WTC11 (cell line): ENCODE results near the gene PON1. TPM values are rescaled to one million over a fixed set of nuclear protein-coding genes. Genes with fewer than 3 reads are reported as not detected.

Source experiments
- ATAC-seq: fragments of 200-7000 bp; cut with Tn5 transposase; 2 replicates; pipeline ENCODE4 v1.10.0; 2021; ENCODE audit warnings: mild to moderate bottlenecking, moderate library complexity
- CTCF ChIA-PET: fragments of 300-600 bp; sonication (Branson Sonifier 250); formaldehyde crosslinking; loops from one replicate; lab custom pipeline; 2021; ENCODE audit warnings: antibody characterized with exemption; lab: Charles Lee
- POLR2A ChIA-PET: fragments of 350-600 bp; sonication (Branson Sonifier 250); formaldehyde crosslinking; loops from one replicate; lab custom pipeline; 2021; ENCODE audit warnings: antibody characterized with exemption; lab: Charles Lee
- DNase-seq: peaks from one replicate; pipeline ENCODE4 v3.0.0; 2021; ENCODE audit warnings: low spot score
- H3K27ac Mint-ChIP-seq: 2 replicates; pipeline ENCODE4 v1.8.0; 2021; ENCODE audit warnings: mixed read lengths
- H3K27me3 Mint-ChIP-seq: 2 replicates; pipeline ENCODE4 v1.8.0; 2021; ENCODE audit warnings: low read depth, mild to moderate bottlenecking, moderate library complexity, mixed read lengths
- H3K36me3 Mint-ChIP-seq: 2 replicates; pipeline ENCODE4 v1.8.0; 2021; ENCODE audit warnings: mixed read lengths
- H3K4me1 Mint-ChIP-seq: 2 replicates; pipeline ENCODE4 v1.8.0; 2022; ENCODE audit warnings: mixed read lengths
- H3K4me3 Mint-ChIP-seq: 2 replicates; pipeline ENCODE4 v1.8.0; 2021; ENCODE audit warnings: mild to moderate bottlenecking, moderate library complexity, mixed read lengths
- H3K9me3 Mint-ChIP-seq: 2 replicates; pipeline ENCODE4 v1.8.0; 2021; ENCODE audit warnings: mixed read lengths
- ATF6 ChIP-seq: sonication (generic); formaldehyde crosslinking; IDR thresholded peaks from 2 replicates; pipeline ENCODE4 v1.8.1; 2023; ENCODE audit warnings: mild to moderate bottlenecking, missing genetic modification reagents
- E2F1 ChIP-seq: sonication (generic); formaldehyde crosslinking; IDR thresholded peaks from 2 replicates; pipeline ENCODE4 v1.8.0; 2022; ENCODE audit warnings: mild to moderate bottlenecking, missing genetic modification reagents
- FOXP1 ChIP-seq: sonication (generic); formaldehyde crosslinking; IDR thresholded peaks from 2 replicates; pipeline ENCODE4 v1.8.0; 2022; ENCODE audit warnings: missing genetic modification reagents, mild to moderate bottlenecking, moderate library complexity, borderline replicate concordance
- JAZF1 ChIP-seq: fragments of 250-450 bp; sonication (Bioruptor Pico); IDR thresholded peaks from 2 replicates; pipeline ENCODE4 v1.9.0; 2021; ENCODE audit warnings: moderate library complexity, mild to moderate bottlenecking, inconsistent platforms
- NFATC4 ChIP-seq: fragments of 250-450 bp; sonication (Bioruptor Pico); IDR thresholded peaks from 2 replicates; pipeline ENCODE4 v1.9.0; 2021; ENCODE audit warnings: mild to moderate bottlenecking
- NR3C1 ChIP-seq: sonication (generic); formaldehyde crosslinking; conservative IDR thresholded peaks from 2 replicates; pipeline ENCODE4 v1.8.1; 2023; ENCODE audit warnings: low read depth, mild to moderate bottlenecking, missing genetic modification reagents
- PRRX2 ChIP-seq: fragments of 250-450 bp; sonication (Bioruptor Pico); IDR thresholded peaks from 2 replicates; pipeline ENCODE4 v1.8.0; 2021; ENCODE audit warnings: mild to moderate bottlenecking
- SP1 ChIP-seq: sonication (generic); formaldehyde crosslinking; conservative IDR thresholded peaks from 2 replicates; pipeline ENCODE4 v1.8.1; 2022; ENCODE audit warnings: missing genetic modification reagents
- USF1 ChIP-seq: sonication (generic); formaldehyde crosslinking; IDR thresholded peaks from 2 replicates; pipeline ENCODE4 v1.8.0; 2022; ENCODE audit warnings: mild to moderate bottlenecking, missing genetic modification reagents
- ZNF416 ChIP-seq: fragments of 250-450 bp; sonication (Bioruptor Pico); IDR thresholded peaks from 2 replicates; pipeline ENCODE4 v1.9.0; 2021; ENCODE audit warnings: mild to moderate bottlenecking, inconsistent platforms
- ZNF532 ChIP-seq: fragments of 250-450 bp; sonication (Bioruptor Pico); IDR thresholded peaks from 2 replicates; pipeline ENCODE4 v1.9.0; 2021; ENCODE audit warnings: mild to moderate bottlenecking, borderline replicate concordance
- ZSCAN18 ChIP-seq: fragments of 250-450 bp; sonication (Bioruptor Pico); IDR thresholded peaks from 2 replicates; pipeline ENCODE4 v2.1.2; 2022; ENCODE audit warnings: mild to moderate bottlenecking, moderate library complexity
- total RNA-seq: library from RNA; stranded (reverse); gene quantifications from 3 replicates; pipeline ENCODE4 v1.2.3, GENCODE V29; 2021
- TF ChIP-seq, protein P1 (sequence below): sonication (generic); formaldehyde crosslinking; IDR thresholded peaks from 2 replicates; pipeline ENCODE4 v1.8.0; 2023; ENCODE audit warnings: missing genetic modification reagents, mild to moderate bottlenecking, borderline replicate concordance
- TF ChIP-seq, protein P2 (sequence below): fragments of 250-450 bp; sonication (Bioruptor Pico); IDR thresholded peaks from 2 replicates; pipeline ENCODE4 v1.9.0; 2021; ENCODE audit warnings: moderate library complexity, mild to moderate bottlenecking, inconsistent platforms, borderline replicate concordance
- TF ChIP-seq, protein P3 (sequence below): fragments of 250-450 bp; sonication (Bioruptor Pico); conservative IDR thresholded peaks from 2 replicates; pipeline ENCODE4 v1.9.0; 2021; ENCODE audit warnings: mild to moderate bottlenecking
- TF ChIP-seq, protein P4 (sequence below): sonication (generic); formaldehyde crosslinking; IDR thresholded peaks from 2 replicates; pipeline ENCODE4 v1.8.0; 2022; ENCODE audit warnings: mild to moderate bottlenecking, missing genetic modification reagents

The PON1 gene
- total RNA-seq, 1 experiment from 2014 or later: 0.26 TPM

DNA sequence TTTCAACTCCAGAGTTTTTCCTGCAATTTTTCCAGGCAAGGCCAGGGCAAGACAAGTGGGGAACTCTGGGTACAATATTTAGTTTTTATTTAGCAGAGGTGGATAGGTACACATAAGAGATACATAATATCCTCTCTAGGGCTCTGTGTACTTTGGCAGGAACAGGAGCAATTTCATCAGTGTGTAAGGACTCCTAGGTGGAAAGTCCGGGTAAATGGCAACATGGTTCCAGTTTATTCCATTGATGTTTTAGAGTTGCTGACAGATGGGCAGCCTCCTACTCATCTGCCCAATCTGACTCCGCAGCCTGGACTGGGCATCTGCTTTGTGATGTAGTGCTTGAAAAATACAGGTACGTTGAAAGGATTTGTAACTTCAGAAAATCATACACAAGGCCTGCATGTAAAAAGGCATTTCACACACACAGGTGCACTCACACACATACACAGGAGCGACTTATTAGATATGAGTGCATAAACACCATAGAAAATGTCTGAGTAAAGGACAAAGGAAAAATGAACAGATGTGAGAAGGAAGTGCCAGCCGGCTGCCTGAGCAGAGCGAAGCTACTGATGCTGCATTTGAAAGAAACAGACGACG is 5.7 kb downstream of the PON1 start:
- H3K9me3 Mint-ChIP-seq: no peaks in the 10 kb centered on the region
- no peaks in the 10 kb centered on the region; the same call in 1 of the 2 replicates for H3K27me3 Mint-ChIP-seq
- CTCF ChIA-PET: no interaction called here
- POLR2A ChIA-PET: interaction anchor here (0.6 kb wide), 1 partner anchor 113 kb away, joined by 4 read pairs; no protein-coding TSS in a partner anchor
- H3K4me1 Mint-ChIP-seq: no peaks in the 10 kb centered on the region
- no peak overlapping the region for H3K4me3 Mint-ChIP-seq
- no peaks in the 10 kb centered on the region for H3K36me3 Mint-ChIP-seq
- no peak overlapping the region for H3K27ac Mint-ChIP-seq
- ATAC-seq (no peak), DNase-seq (no peak)
- TF ChIP-seq, protein P1, sequence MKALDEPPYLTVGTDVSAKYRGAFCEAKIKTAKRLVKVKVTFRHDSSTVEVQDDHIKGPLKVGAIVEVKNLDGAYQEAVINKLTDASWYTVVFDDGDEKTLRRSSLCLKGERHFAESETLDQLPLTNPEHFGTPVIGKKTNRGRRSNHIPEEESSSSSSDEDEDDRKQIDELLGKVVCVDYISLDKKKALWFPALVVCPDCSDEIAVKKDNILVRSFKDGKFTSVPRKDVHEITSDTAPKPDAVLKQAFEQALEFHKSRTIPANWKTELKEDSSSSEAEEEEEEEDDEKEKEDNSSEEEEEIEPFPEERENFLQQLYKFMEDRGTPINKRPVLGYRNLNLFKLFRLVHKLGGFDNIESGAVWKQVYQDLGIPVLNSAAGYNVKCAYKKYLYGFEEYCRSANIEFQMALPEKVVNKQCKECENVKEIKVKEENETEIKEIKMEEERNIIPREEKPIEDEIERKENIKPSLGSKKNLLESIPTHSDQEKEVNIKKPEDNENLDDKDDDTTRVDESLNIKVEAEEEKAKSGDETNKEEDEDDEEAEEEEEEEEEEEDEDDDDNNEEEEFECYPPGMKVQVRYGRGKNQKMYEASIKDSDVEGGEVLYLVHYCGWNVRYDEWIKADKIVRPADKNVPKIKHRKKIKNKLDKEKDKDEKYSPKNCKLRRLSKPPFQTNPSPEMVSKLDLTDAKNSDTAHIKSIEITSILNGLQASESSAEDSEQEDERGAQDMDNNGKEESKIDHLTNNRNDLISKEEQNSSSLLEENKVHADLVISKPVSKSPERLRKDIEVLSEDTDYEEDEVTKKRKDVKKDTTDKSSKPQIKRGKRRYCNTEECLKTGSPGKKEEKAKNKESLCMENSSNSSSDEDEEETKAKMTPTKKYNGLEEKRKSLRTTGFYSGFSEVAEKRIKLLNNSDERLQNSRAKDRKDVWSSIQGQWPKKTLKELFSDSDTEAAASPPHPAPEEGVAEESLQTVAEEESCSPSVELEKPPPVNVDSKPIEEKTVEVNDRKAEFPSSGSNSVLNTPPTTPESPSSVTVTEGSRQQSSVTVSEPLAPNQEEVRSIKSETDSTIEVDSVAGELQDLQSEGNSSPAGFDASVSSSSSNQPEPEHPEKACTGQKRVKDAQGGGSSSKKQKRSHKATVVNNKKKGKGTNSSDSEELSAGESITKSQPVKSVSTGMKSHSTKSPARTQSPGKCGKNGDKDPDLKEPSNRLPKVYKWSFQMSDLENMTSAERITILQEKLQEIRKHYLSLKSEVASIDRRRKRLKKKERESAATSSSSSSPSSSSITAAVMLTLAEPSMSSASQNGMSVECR: no peak
- TF ChIP-seq NR3C1 (CRISPR knock-in tag) (no peak), USF1 (CRISPR knock-in tag) (no peak), ZNF416 (CRISPR knock-in tag) (no peak), JAZF1 (CRISPR knock-in tag) (no peak), E2F1 (CRISPR knock-in tag) (no peak), ZNF532 (no peak), PRRX2 (no peak), SP1 (no peak), ATF6 (CRISPR knock-in tag) (no peak), FOXP1 (CRISPR knock-in tag) (no peak), ZSCAN18 (CRISPR knock-in tag) (no peak), NFATC4 (CRISPR knock-in tag) (no peak)
- TF ChIP-seq, protein P2, sequence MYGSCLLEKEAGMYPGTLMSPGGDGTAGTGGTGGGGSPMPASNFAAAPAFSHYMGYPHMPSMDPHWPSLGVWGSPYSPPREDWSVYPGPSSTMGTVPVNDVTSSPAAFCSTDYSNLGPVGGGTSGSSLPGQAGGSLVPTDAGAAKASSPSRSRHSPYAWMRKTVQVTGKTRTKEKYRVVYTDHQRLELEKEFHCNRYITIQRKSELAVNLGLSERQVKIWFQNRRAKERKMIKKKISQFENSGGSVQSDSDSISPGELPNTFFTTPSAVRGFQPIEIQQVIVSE (CRISPR knock-in tag): no peak
- TF ChIP-seq, protein P3, sequence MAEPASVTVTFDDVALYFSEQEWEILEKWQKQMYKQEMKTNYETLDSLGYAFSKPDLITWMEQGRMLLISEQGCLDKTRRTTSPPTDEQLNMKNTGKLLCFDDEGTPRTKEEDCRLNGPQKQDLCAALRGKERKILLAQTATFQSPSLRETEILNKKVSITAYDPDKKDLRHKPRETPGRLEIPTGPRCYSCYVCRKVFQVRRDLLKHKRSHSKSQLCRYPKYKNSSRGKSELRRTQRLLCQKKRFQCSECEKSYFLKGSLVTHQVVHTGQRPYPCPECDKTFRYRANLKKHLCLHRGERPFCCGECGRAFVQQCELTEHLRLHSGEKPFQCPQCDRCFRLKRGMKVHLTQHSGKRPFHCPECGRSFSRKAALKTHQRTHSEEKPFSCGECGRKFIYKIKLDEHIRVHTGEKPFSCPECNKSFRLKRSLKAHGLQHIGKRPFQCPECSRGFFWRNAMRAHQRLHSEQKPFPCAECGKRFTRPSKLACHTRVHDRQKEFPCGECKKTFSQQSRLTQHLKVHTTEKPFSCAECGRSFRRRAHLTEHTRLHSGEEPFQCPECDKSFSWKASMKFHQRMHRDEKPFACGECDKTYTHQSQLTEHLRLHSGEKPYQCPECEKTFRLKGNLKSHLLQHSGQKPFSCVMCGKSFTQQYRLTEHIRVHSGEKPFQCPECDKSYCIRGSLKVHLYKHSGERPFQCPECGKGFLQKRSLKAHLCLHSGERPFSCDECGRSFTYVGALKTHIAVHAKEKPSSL: no peak
- TF ChIP-seq, protein P4, sequence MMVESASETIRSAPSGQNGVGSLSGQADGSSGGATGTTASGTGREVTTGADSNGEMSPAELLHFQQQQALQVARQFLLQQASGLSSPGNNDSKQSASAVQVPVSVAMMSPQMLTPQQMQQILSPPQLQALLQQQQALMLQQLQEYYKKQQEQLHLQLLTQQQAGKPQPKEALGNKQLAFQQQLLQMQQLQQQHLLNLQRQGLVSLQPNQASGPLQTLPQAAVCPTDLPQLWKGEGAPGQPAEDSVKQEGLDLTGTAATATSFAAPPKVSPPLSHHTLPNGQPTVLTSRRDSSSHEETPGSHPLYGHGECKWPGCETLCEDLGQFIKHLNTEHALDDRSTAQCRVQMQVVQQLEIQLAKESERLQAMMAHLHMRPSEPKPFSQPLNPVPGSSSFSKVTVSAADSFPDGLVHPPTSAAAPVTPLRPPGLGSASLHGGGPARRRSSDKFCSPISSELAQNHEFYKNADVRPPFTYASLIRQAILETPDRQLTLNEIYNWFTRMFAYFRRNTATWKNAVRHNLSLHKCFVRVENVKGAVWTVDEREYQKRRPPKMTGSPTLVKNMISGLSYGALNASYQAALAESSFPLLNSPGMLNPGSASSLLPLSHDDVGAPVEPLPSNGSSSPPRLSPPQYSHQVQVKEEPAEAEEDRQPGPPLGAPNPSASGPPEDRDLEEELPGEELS (CRISPR knock-in tag): no peak
